Retinal pigment epithelial cell (primary cell): Measurements from ENCODE around the gene TPCN2.
A peak's percentile ranks its signal among the peaks of the same experiment; 100 is the strongest.

Experiments
- DNase-seq: peaks from one replicate; pipeline ENCODE4 v3.0.0-alpha.2; 2010; ENCODE audit warnings: low read depth
- H3K4me3 ChIP-seq: 2 replicates; pipeline ENCODE4 v1.5.1; 2011; ENCODE audit warnings: mild to moderate bottlenecking, low read length, control low read depth, moderate library complexity
- TF ChIP-seq, protein P1 (sequence below): conservative IDR thresholded peaks from 2 replicates; pipeline ENCODE4 v1.5.1; 2011; ENCODE audit warnings: low read depth, low read length, control low read depth, inconsistent platforms

The TPCN2 gene

DNA sequence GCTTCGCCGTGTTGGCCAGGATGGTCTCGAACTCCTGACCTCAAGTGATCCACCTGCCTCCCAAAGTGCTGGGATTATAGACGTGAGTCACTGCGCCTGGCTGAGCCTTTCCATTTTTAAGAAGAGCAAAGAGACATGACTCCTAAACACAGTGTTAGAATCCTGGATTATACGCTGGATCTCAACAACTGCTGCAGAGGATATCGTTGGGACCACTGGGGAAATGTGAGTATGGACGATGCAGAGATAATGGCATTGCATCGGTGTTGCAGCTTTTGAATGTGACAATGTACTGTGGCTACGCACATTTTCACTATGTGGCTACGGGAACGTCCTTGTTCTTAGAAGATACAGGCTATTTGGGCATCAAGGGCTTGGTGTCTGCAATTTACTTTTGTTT is 41.9 kb upstream of the TPCN2 start:
- no peak overlapping the region for H3K4me3 ChIP-seq
- TF ChIP-seq, protein P1, sequence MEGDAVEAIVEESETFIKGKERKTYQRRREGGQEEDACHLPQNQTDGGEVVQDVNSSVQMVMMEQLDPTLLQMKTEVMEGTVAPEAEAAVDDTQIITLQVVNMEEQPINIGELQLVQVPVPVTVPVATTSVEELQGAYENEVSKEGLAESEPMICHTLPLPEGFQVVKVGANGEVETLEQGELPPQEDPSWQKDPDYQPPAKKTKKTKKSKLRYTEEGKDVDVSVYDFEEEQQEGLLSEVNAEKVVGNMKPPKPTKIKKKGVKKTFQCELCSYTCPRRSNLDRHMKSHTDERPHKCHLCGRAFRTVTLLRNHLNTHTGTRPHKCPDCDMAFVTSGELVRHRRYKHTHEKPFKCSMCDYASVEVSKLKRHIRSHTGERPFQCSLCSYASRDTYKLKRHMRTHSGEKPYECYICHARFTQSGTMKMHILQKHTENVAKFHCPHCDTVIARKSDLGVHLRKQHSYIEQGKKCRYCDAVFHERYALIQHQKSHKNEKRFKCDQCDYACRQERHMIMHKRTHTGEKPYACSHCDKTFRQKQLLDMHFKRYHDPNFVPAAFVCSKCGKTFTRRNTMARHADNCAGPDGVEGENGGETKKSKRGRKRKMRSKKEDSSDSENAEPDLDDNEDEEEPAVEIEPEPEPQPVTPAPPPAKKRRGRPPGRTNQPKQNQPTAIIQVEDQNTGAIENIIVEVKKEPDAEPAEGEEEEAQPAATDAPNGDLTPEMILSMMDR: no peak
- DNase-seq: no peak

DNA sequence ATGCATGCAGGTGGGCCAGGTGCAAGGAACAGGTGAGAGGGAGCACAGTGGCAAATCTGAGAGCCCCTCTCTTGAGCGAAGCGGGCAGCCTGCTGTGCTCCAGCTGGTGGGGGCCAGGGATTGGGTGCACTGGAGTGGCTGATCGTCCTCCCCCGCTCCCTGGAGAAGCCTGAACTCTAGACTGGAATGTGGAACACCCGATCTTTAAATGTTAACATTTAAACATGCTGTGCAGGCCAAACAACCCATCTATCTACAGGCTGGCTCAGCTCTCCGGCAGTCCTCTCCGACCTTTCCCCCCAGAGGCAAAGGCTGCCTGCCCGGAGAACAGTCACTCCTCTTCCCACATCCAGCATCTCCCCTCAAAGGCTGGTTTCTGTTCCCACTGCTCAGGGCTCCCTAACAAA is 40.8 kb upstream of the TPCN2 start:
- no peak overlapping the region for H3K4me3 ChIP-seq
- DNase-seq: no peak
- TF ChIP-seq, protein P1: no peak

DNA sequence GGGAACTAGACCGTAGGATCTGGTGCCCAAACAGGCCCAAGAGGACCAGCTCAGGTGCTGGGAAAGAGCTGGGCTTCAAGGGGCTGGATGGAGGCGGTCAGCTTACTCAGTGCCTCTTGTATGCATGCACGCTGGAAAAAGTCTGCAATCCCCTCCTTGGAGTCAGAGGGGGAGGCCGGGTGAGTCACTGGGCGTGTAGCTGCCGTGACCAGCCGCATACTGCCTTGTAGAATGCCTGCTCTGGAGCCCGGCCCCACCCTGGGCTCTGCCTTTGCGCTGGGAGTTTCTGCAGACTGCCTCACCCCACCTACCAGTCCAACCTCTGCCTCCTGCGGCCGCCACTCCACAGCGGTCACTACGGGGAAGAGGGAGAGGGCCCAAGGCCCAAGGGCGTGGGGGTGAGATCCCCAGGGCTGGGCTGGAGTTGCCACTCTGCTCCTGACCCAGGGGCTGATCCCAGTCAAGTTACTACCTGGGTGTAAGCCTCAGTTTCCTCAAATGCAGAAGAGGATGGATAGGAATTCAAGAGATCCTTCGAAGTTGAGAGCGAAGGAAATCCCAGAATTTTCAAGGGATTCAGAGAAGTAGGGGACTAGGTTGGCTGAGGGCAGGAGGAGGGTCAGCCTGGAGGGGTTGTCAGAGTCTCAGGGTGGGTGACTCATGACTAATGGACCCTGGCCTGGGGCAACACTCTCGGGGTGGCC is 39.8 kb upstream of the TPCN2 start:
- TF ChIP-seq, protein P1: no peak
- peak; percentile 86 for DNase-seq
- no peak overlapping the region for H3K4me3 ChIP-seq

DNA sequence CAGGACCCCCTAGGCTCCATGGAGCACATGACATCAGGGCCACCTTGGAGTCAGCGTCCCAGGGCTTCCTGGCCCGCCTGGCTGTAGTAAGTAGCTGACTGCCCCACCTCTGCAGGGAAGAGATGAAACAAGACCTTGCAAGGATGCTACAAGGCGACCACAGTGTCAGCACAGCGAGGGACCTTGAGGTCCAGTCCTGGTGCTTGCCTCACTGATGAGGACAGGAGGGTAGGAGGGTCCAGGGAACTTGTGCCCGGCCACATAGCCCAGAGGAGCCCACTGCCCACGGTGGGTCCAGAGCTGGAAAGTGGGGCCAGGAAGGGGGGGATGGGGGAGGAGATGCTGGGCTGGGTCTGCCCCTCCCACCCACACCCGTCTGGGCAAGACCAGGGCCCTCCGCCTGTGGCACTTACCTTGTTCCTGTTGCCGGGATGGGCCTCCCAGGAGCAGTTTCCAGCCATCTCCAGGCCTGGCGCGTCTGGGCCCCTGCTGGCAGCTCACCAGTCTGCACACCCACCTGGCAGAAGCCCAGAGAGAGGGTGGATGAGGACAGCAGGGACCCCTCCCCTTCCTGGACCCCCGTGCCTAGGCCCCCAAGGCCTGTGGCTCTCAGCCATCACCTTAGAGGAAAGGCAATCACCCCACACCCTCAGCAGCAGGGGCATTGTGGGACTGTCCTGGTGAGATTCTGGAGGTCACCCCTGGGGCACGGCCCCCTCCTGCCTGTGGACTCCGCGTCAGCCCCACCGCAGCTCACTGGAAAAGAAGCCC is 39.1 kb upstream of the TPCN2 start:
- TF ChIP-seq, protein P1: peak; percentile 2
- DNase-seq: no peak
- H3K4me3 ChIP-seq: no peak overlapping the region

DNA sequence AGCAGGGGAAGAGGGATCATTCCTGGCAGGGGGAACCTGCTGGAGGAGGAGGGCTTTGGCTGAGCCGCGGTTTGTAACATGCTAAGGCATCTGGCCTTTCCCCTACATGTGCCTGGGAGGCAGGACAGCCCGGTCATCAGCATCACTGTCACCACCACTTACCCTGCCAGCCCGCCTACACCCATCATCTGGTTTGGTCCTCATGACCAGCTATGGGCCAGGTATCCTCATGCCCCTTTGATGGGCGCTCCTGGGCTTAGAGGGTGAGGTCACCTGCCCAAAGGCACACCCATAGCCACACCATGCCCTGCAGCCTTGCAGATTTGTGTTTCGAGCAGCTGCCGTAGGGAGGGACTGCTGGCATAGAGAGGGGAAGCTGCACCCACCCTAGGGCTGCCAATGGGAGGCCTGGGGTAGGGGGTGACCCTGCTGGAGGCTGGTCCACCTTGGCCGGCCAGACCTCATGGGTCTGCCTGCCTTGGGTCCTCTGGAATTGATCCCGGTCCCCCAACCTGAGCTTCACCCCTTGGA is 38.3 kb upstream of the TPCN2 start:
- DNase-seq: no peak

DNA sequence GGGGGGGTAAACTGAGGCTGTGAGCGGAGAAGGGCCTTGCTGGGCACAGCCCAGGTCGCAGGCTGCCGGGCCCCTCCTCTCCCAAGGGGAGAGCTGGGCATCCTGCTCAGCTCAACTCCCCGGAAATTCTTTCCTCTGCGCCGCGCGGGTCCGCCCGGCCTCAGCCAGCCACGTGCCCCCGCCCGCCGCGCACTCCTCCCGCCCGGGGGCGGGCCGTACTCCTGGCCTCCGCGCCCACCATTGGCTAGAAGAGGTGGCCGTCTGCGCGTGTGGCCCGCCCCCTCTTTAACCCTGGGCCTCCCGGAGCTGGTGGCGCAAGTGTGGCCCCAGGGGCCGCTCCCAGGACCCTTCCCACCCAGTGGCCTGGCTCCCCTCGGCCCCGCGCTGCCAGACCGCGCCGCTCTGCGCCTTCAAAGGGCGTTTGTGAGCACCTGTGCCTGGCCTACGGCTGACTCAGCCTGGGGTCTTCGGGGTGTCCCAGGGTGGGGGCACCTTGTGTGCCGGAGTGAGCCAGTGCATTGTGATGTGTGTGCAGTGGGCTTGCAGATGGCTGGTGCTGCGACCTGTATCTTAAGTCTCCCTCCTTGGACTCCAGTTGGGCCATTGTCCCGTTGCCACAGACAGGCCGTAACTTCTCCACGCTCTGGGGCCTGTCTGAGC is 37.6 kb upstream of the TPCN2 start:
- H3K4me3 ChIP-seq: peak overlapping the region; percentile 40
- TF ChIP-seq, protein P1: no peak
- DNase-seq: peak; percentile 32

More for the DNA sequence above, 38.3 kb upstream of the TPCN2 start:
- no peak overlapping the region for H3K4me3 ChIP-seq
- TF ChIP-seq, protein P1: no peak
